HG03060 (cell line): ENCODE results near the gene EGLN3.
"Not testable (repeated sequence)": the region's sequence is repeated elsewhere in the genome, so short reads cannot be mapped to it uniquely, and the experiment has no call there.

Experiments
- ATAC-seq: cut with Tn5 transposase; IDR thresholded peaks from one replicate; pipeline ENCODE4 v1.9.1; 2021; ENCODE audit warnings: low read depth, moderate number of reproducible peaks; ENCODE audit not compliant: unreplicated experiment

EGLN3 gene

DNA sequence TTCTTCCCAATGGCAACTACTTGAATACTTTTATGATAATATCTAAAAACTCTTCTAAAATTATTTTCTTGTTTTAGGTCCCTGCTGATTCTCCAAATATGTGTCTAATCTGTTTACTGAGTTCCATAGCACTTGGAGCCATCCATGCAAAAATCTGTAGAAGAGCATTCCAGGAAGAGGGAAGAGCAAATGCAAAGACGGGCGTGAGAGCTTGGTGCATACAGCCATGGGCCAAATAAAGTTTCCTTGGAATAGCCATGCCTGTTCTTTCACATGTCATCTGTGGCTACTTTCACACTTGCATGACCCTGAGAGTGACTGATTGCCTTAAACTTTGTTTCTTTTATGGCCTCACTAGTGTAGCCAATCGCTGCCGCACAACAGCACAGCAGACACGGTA is 13.0 kb upstream of the EGLN3 start:
- no peak for ATAC-seq

GRCh38 chr14:33962466-33962865 is 11.6 kb upstream of the EGLN3 start:
- not testable (repeated sequence) for ATAC-seq

DNA sequence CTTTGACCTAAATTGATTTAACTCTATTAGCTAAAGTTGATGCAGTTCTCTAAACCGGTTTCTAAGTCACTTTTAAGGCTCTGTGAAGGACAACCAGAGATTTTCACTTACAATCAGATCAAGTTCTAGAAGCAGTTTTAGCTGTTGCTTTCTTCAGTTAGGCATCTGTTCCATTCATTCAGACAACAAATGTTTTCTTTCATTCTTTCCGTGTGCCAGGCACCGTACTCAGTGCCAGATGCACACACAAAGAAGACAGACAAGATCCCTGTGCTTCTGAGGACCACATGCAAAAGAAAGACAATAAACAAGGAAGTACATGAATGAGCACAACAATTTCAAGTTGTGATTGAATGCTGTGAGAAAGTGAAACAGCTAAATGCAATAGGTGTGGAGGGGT is 11.1 kb upstream of the EGLN3 start:
- ATAC-seq: no peak

GRCh38 chr14:33959692-33960151 is 8.8 kb upstream of the EGLN3 start:
- no peak for ATAC-seq

- ATAC-seq: no peak
Measured at GRCh38 chr14:33958605-33959226, 7.8 kb upstream of the EGLN3 start.

GRCh38 chr14:33957993-33958392 is 7.1 kb upstream of the EGLN3 start:
- ATAC-seq: no peak

- no peak for ATAC-seq
Measured at GRCh38 chr14:33957299-33957698, 6.4 kb upstream of the EGLN3 start.

- no peak for ATAC-seq
Measured at GRCh38 chr14:33956640-33957039, 5.8 kb upstream of the EGLN3 start.

DNA sequence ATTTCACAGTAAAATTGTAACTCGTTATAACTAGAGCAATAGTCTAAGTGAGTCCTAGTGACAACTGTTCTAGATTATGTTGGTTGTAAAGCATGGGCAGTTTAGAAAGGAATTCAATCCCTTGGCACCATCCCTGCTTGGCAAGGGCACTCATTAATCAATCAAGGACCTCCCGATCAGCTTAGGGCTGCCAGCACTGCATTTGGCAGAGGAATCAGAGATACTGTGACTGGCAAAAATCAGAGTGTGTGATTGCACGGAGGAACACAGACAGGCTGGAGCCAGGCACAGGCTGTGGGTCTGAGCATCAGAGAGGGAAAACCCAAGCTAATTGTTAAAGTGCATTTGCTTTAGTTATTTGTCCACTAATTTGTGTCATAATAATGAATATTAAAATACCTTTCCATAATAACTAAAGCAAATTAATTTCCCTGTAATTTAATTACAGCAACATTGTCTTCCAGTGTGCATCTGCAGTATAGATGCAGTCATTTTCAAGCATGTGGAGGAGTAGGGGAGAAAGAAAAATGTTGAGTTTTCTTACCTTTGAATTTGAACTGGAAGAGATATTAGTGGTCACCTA is 3.2 kb upstream of the EGLN3 start:
- no peak for ATAC-seq

DNA sequence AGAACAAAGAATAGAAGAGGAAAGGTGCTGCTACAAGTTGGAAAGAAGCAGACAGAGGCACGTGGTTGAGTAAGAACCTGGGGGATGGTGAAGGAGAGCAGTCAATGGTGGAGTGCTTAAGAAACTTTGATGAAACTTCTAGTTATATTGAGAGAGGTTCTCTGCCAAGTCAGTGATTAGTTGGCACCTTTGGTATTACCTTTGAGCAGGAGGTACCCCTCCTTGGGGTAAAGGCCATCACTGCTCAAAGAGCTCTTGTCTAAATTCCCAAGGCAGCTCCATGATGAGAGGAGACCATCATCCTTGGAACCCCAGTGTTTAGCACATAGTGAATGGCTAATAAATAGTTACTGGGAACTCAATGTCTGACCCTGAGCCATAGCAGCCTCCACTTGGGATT is 1.7 kb upstream of the EGLN3 start:
- no peak for ATAC-seq

- ATAC-seq: no peak
Measured at GRCh38 chr14:33951183-33951840, 438 bp upstream of the EGLN3 start.

DNA sequence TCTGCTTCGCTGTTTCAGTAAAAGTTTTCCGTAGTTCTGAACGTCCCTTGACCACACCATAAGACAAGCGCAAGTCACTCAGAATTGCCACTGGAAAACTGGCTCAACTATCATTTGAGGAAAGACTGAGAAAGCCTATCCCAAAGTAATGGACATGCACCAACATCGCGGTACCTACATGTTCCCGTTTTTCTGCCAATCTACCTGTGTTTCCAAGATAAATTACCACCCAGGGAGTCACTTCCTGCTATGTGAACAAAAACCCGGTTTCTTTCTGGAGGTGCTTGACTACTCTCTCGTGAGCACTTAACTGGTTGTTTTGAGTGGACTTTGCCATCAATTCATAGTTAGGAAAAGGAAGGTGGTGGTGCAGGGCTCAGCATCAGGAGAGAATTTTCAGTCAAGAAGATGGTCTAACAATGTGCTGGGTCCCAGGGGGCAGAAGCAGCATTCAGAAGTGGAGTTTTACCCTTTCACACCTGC is 1.4 kb downstream of the EGLN3 start:
- no peak for ATAC-seq

DNA sequence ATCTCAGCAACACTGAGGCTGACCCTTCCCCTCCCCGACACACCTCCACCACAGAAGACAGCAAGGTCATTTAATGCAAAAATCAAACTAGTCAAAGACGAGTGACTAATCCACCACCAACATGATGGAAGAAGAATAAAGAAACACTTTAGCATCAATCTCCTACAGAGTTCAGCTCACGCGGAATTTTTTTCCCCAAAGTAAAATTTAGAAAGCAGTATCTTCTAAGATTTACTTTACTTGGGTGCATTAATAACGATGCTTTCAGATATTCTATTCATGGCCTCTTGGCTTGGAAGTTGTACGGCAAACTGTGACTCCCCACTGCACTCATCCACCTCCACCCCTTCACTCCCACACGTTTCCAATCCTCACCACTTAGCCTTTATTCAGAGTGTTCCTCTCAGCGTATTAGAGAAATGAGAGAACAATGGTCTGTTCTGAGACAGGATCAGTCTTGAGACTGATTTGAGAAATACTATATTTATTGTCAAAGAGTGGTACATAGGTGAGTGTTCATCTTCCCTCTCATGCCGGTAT is 1.9 kb downstream of the EGLN3 start:
- ATAC-seq: no peak

DNA sequence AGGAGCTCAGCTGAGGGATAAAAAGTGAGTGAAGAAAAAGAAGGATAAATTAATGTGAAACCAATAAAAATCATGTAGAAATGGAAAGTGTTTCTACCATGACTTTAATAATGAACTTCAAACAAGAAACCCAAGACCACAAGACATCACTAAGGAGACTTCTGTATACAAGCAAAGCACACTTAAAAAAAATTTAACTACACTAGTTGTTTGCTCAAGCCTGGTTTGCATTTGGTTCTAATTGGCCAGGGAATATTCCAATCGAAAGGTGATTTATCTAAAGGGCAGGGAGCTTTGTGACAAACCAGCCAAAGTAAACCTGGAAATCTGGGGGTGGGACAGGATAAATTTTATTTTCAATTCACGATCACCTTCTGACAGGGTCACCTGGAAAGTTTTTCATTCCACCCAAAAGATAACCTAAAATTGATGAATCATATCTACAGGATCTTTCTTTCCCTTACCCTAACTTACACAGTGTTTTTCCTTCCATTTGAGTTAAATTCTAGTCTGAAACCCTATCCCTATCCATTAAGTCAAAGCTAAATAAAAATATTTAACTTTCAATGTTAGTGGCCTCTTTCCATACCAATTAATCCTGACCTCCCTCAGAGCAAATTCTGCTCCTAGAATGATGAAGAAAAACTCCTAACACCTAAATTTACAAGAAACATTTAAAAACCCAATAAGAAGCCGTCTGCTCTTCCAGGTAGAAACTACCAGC is 2.6 kb downstream of the EGLN3 start:
- ATAC-seq: no peak

DNA sequence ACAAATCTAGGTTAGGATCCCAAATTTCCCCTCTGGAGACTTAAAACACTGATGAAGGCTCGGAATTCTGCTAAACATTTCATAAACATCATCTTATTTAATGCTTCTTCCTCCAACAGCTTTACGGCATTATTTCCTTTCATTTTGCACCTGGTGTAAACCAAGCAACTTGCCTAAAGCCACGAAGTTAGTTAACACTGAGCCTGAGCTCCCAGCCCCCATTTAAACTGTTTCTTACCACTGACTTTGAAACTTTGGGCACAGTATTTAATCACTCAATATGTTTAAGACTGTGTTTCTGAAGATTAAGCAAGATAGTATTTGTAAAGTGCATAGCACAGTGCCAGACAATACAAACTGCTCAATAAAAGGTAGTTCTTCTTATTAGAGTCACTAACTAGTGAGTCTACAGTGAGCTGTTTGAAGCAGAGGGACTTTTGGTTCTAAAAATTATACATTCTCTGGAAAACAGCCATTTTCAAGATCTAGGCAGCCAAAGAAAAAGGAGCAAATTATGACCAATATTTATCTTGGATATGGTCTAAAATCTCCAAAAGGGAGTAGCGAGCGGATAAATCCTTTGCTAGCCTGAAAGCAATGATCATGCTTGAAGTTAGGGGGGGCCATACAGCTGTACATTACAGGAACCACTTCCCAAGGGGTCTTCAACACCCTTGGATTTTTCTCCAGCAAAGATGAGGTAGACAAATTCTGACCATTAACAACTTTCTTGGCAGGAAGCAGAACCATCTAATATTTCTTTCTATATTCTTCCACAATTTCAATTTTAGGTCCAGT is 4.0 kb downstream of the EGLN3 start:
- ATAC-seq: no peak

DNA sequence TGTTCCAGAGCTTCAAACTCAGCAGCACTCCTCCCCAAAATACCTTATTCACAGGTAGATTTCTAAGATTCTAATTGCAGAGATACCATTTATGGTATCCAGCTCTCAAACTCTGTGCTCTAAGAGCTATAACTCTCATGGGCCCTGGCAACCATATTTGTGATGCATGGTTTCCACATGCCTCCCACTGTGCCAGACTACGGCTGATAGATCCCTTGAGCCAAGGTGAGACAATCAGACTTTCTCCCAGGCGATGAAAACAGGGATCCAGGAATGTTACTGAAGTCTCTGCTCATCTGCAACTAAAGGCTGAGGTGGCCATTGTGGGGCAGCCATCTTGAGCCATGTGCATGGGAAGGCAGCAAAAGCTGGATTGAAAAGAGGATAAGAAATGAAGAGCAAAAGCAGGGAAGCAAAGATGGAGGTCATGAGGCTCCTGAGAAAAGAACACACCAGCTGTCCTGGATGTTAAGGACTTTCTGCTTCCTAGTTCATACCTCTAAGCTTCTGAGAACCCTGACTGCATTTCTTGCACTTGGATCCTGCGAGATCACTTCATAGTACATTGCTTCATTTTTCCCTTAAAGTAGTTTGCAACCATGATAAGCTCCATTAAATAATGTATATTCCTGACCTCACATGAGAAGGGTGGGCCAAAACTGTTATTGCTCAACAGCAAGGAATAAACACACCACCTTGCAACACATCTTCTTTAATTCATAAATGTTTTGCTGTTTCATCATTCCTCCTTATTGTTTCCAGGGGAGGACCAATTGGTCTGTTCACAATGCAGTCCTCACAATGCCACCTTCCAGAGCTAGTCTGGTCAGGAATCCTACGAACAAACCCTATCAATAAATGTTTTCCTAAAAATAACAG is 5.4 kb downstream of the EGLN3 start:
- ATAC-seq: no peak

DNA sequence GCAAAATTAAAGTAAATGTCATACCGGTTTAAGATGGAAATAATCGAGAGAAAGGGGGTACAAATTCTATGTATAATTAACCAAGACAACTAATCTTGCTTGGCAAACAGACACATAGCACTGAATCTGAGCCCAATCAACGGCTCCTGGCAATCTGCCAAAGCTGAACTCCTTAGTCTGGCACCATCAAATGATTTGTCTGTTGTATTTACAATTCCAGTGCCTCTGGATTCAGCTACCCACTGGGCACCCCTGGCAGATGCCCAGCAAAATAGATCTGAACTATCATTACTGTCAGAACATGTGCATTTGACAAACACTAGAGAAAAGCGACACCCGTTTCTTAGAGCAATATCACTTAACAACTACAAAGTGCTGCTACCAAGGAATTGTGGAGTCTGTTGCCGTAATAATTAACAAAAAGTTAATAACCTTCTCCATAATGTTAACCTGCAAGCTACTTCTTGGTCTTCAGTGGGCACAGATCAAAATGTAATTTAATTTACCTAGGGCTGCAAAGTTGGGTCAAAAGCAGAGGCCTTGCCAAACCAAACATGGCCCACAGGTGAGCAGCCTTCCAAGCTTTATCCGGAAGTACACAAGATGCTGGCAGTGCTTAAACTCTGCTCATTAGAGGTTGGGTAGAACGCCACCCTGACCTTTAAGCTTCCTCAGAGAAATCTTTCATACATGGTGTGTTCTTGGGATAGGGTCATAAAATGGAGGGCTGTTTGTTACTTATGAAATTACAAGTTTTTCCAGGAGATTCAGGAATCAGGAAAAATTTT is 7.6 kb downstream of the EGLN3 start:
- no peak for ATAC-seq

DNA sequence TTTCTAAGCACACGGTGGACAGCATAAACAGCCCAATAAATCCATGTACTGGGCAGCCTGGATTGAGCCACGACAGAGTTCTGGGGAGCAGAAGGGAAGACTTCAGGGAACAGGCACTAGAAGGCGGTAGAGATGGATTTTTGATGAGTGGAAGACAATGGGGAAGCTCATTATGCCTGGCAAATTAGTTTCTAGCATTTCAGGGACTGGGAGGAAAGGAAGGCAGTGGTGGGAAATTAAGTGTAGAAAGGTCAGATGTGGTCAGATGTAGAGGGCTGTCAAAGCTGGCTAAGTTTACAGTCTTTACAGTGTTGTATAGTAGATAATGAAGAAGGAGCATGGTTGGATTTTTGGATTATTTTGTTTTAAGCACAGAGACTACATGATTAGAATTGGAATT is 9.2 kb downstream of the EGLN3 start:
- no peak for ATAC-seq
